Hepatocyte (in vitro differentiated cells): ENCODE data around the gene NPBWR2.

Experiments
- EZH2 ChIP-seq: fragments of 200-600 bp; sonication (generic); IDR thresholded peaks from 2 replicates; pipeline ENCODE4 v1.6.1; 2016; ENCODE audit warnings: antibody characterized with exemption, mild to moderate bottlenecking, borderline replicate concordance
- EZH2phosphoT487 ChIP-seq: fragments of 200-600 bp; sonication (generic); IDR thresholded peaks from one replicate; pipeline ENCODE4 v1.6.1; 2018; ENCODE audit warnings: antibody characterized with exemption, mild to moderate bottlenecking, low read depth, moderate library complexity; ENCODE audit not compliant: unreplicated experiment, severe bottlenecking
- TF ChIP-seq, protein P1 (sequence below): fragments of 200-600 bp; sonication (generic); IDR thresholded peaks from 2 replicates; pipeline ENCODE4 v1.5.1; 2016; ENCODE audit warnings: antibody characterized with exemption, mild to moderate bottlenecking; ENCODE audit not compliant: poor library complexity

- TF ChIP-seq, protein P1, sequence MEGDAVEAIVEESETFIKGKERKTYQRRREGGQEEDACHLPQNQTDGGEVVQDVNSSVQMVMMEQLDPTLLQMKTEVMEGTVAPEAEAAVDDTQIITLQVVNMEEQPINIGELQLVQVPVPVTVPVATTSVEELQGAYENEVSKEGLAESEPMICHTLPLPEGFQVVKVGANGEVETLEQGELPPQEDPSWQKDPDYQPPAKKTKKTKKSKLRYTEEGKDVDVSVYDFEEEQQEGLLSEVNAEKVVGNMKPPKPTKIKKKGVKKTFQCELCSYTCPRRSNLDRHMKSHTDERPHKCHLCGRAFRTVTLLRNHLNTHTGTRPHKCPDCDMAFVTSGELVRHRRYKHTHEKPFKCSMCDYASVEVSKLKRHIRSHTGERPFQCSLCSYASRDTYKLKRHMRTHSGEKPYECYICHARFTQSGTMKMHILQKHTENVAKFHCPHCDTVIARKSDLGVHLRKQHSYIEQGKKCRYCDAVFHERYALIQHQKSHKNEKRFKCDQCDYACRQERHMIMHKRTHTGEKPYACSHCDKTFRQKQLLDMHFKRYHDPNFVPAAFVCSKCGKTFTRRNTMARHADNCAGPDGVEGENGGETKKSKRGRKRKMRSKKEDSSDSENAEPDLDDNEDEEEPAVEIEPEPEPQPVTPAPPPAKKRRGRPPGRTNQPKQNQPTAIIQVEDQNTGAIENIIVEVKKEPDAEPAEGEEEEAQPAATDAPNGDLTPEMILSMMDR: no peak
- TF ChIP-seq EZH2 (no peak), EZH2phosphoT487 (no peak)
Observed at GRCh38 chr20:64068386-64069208, 38.8 kb downstream of the NPBWR2 start.
